ENCODE measurements around the gene SPAG16.

- no peak for TF ChIP-seq CTCF (IDR thresholded peaks at IDR 0.05)
- no peak for TF ChIP-seq EP300 (IDR thresholded peaks at IDR 0.05)
- TF ChIP-seq POLR2A (IDR thresholded peaks at IDR 0.05), result no peak
Observed at GRCh38 chr2:214226061-214226460, 941.8 kb downstream of the SPAG16 start.

Measured in tibial nerve (tissue), 4 donors.